K562 (cell line): ENCODE measurements around the gene MIX23. TPM values are rescaled to one million over a fixed set of nuclear protein-coding genes. Genes with fewer than 3 reads are reported as not detected.

Experiments
- NCOA1 ChIP-seq: fragments of 450-650 bp; IDR thresholded peaks from 2 replicates; pipeline ENCODE4 v1.6.1; 2016; ENCODE audit warnings: low read depth
- NFYB ChIP-seq: IDR thresholded peaks from 2 replicates; pipeline ENCODE4 v1.6.1; 2011; ENCODE audit warnings: mild to moderate bottlenecking, moderate library complexity; ENCODE audit not compliant: insufficient read length; ENCODE audit errors: extremely low read depth
- RERE ChIP-seq: sonication (generic); formaldehyde crosslinking; IDR thresholded peaks from 2 replicates; pipeline ENCODE4 v1.8.0; 2023; ENCODE audit warnings: missing genetic modification reagents, mild to moderate bottlenecking, borderline replicate concordance
- ZNF583 ChIP-seq: fragments of 250-450 bp; sonication (Bioruptor Pico); IDR thresholded peaks from 2 replicates; pipeline ENCODE4 v1.4.0; 2020
- polyA plus RNA-seq, 8 experiments: library from polyadenylated mRNA; depleted of rRNA in 4 of 8; stranded (reverse) in 5 of 8; unstranded in 3 of 8; fragments of >200 nt; fragmentation: Nextera tagmentation in 2 of 8; fragmentation: Illumina TruSeq in 1 of 8; extraction: Ambion mirVana in 2 of 8; extraction: Trizol in 1 of 8; gene quantifications; 2 replicates each; pipeline versions ENCODE4 v1.2.1 to v1.2.3, GENCODE V29; 2011 to 2014; ENCODE audit warnings: inconsistent platforms in 1 of 8, missing spikeins in 1 of 8
- total RNA-seq, 7 experiments: library from RNA; depleted of rRNA in 6 of 7; stranded (reverse); fragments of >200 nt in 6 of 7; fragmentation: Illumina TruSeq in 2 of 7; extraction: Trizol in 2 of 7; gene quantifications; 2 replicates each; pipeline versions ENCODE4 v1.2.1 to v1.2.3, GENCODE V29; 2011 to 2021; ENCODE audit warnings: low replicate concordance in 1 of 7
- TF ChIP-seq, protein P1 (sequence below), 2 experiments: fragments of 450-650 bp; formaldehyde crosslinking in 1 of 2; IDR thresholded peaks; 2 replicates each; pipeline versions ENCODE4 v1.4.0 to v1.6.1; 2014 to 2020; ENCODE audit warnings: mild to moderate bottlenecking in 2 of 2, borderline replicate concordance in 1 of 2, low read depth in 1 of 2
- TF ChIP-seq, protein P2 (sequence below), 2 experiments: fragments of 450-650 bp; IDR thresholded peaks; 2 replicates each; pipeline ENCODE4 v1.6.1; 2018; ENCODE audit warnings: mild to moderate bottlenecking in 2 of 2, low read depth in 1 of 2; ENCODE audit not compliant: partially characterized antibody in 2 of 2

MIX23 gene
- total and polyA plus RNA-seq, 9 of the 15 experiments (the other 6 are each of a cell fraction or from before 2014, with no cell fraction given) = 45.5 to 185 (median 106) TPM

DNA sequence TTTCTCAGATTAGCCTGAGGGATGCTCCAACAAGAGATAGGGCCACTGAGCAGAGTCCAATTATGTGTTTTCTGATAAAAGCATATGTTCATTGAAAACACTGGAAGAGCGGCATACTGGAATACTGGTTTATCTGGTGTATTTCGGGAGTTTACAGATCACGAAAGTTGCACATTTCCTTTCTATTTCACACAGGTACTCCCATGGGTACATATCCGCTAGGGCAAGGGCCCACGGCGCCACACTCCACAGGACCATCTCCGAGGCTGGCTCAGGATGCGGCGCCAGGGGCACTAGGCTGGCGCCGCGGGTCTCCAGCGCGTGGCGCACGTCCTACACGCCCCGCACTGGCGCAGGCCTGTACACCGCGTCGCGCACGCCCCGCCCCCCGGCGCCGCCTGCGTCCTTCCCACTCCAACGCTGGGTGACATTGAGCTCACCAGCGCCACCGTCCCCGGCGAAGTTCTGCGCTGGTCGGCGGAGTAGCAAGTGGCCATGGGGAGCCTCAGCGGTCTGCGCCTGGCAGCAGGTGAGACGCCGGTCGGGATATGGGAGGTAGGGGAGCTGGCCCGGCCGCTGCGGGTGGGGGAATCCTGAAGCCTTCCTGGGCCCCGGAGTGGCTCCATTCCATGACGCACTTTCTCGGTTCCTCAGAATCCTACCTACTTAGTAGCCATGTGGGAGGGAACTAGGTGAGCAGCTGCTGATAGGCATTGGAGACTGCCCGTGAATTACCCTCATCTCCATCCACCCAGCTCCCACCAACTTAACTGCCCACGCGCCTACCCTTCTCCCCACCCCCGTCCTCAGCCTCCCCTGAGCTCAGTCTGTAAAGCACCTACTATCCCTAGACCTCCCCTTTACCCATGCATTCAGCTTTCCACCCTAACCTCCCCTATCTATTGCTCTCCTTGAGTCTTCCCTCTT, 1.0 kb upstream of the MIX23 start, which contains the start of gene FAM162A (continued):
- TF ChIP-seq, protein P1, sequence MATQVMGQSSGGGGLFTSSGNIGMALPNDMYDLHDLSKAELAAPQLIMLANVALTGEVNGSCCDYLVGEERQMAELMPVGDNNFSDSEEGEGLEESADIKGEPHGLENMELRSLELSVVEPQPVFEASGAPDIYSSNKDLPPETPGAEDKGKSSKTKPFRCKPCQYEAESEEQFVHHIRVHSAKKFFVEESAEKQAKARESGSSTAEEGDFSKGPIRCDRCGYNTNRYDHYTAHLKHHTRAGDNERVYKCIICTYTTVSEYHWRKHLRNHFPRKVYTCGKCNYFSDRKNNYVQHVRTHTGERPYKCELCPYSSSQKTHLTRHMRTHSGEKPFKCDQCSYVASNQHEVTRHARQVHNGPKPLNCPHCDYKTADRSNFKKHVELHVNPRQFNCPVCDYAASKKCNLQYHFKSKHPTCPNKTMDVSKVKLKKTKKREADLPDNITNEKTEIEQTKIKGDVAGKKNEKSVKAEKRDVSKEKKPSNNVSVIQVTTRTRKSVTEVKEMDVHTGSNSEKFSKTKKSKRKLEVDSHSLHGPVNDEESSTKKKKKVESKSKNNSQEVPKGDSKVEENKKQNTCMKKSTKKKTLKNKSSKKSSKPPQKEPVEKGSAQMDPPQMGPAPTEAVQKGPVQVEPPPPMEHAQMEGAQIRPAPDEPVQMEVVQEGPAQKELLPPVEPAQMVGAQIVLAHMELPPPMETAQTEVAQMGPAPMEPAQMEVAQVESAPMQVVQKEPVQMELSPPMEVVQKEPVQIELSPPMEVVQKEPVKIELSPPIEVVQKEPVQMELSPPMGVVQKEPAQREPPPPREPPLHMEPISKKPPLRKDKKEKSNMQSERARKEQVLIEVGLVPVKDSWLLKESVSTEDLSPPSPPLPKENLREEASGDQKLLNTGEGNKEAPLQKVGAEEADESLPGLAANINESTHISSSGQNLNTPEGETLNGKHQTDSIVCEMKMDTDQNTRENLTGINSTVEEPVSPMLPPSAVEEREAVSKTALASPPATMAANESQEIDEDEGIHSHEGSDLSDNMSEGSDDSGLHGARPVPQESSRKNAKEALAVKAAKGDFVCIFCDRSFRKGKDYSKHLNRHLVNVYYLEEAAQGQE (IDR thresholded peaks at IDR 0.05; ENCODE audit: borderline replicate concordance) = no peak
- TF ChIP-seq, protein P1 (CRISPR knock-in tag; IDR thresholded peaks at IDR 0.05; ENCODE audit: low read depth) = no peak
- TF ChIP-seq RERE (CRISPR knock-in tag) (no peak), NFYB (no peak), ZNF583 (CRISPR knock-in tag) (no peak), NCOA1 (no peak)
- TF ChIP-seq, protein P2, sequence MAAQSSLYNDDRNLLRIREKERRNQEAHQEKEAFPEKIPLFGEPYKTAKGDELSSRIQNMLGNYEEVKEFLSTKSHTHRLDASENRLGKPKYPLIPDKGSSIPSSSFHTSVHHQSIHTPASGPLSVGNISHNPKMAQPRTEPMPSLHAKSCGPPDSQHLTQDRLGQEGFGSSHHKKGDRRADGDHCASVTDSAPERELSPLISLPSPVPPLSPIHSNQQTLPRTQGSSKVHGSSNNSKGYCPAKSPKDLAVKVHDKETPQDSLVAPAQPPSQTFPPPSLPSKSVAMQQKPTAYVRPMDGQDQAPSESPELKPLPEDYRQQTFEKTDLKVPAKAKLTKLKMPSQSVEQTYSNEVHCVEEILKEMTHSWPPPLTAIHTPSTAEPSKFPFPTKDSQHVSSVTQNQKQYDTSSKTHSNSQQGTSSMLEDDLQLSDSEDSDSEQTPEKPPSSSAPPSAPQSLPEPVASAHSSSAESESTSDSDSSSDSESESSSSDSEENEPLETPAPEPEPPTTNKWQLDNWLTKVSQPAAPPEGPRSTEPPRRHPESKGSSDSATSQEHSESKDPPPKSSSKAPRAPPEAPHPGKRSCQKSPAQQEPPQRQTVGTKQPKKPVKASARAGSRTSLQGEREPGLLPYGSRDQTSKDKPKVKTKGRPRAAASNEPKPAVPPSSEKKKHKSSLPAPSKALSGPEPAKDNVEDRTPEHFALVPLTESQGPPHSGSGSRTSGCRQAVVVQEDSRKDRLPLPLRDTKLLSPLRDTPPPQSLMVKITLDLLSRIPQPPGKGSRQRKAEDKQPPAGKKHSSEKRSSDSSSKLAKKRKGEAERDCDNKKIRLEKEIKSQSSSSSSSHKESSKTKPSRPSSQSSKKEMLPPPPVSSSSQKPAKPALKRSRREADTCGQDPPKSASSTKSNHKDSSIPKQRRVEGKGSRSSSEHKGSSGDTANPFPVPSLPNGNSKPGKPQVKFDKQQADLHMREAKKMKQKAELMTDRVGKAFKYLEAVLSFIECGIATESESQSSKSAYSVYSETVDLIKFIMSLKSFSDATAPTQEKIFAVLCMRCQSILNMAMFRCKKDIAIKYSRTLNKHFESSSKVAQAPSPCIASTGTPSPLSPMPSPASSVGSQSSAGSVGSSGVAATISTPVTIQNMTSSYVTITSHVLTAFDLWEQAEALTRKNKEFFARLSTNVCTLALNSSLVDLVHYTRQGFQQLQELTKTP (IDR thresholded peaks at IDR 0.05; ENCODE audit: low read depth in 1 of 2, partially characterized antibody in 2 of 2) = no peak
